Lower leg skin (tissue), 3 donors: Measurements from ENCODE around the gene GSTT2B.

Experiments used
- CTCF ChIP-seq, 3 donors: fragments of 450-650 bp; IDR thresholded peaks; one replicate each; pipeline ENCODE4 v1.5.1; 2016; ENCODE audit warnings: antibody characterized with exemption in 3 of 3, mild to moderate bottlenecking in 3 of 3, moderate library complexity in 2 of 3
- POLR2A ChIP-seq, 2 donors: fragments of 450-650 bp; IDR thresholded peaks; one replicate each; pipeline ENCODE4 v1.6.1; 2016 to 2017; ENCODE audit warnings: antibody characterized with exemption in 2 of 2, mild to moderate bottlenecking in 1 of 2, moderate library complexity in 1 of 2

GRCh38 chr22:23938328-23939016, 22.5 kb downstream of the GSTT2B start:
- no peak for TF ChIP-seq CTCF (IDR thresholded peaks at IDR 0.05)
- TF ChIP-seq POLR2A (IDR thresholded peaks at IDR 0.05): no peak
